OCI-LY1 (cell line): ENCODE data around the gene PIEZO1.

ENCODE experiments used
- H2AFZ ChIP-seq: fragments of 200-600 bp; sonication (generic), shearing (Covaris generic); 2 replicates; pipeline ENCODE4 v1.6.0; 2014; ENCODE audit warnings: antibody characterized with exemption, mild to moderate bottlenecking, low read length
- H3F3A ChIP-seq: fragments of 200-600 bp; sonication (generic), shearing (Covaris generic); 2 replicates; pipeline ENCODE4 v1.6.0; 2014; ENCODE audit warnings: mild to moderate bottlenecking, antibody characterized with exemption, low read length, moderate library complexity; ENCODE audit not compliant: insufficient read depth
- H3K27ac ChIP-seq: fragments of 200-600 bp; sonication (generic); 2 replicates; pipeline ENCODE4 v1.5.1; 2014; ENCODE audit warnings: low read length, mixed run types, mild to moderate bottlenecking, low read depth; ENCODE audit not compliant: poor library complexity, severe bottlenecking
- H3K27me3 ChIP-seq: fragments of 200-600 bp; sonication (generic); 2 replicates; pipeline ENCODE4 v1.6.0; 2014; ENCODE audit warnings: antibody characterized with exemption, mild to moderate bottlenecking, low read length, moderate library complexity; ENCODE audit not compliant: insufficient read depth
- H3K36me3 ChIP-seq: fragments of 200-600 bp; sonication (generic); 2 replicates; pipeline ENCODE4 v1.6.1; 2014; ENCODE audit warnings: mild to moderate bottlenecking, antibody characterized with exemption, low read length, moderate library complexity, mixed read lengths; ENCODE audit not compliant: insufficient read depth
- H3K4me1 ChIP-seq: fragments of 200-600 bp; sonication (generic); 2 replicates; pipeline ENCODE4 v1.5.1; 2014; ENCODE audit warnings: mild to moderate bottlenecking, low read length, moderate library complexity; ENCODE audit not compliant: insufficient read depth, severe bottlenecking
- H3K4me2 ChIP-seq: fragments of 200-600 bp; sonication (generic), shearing (Covaris generic); 2 replicates; pipeline ENCODE4 v1.6.1; 2014; ENCODE audit warnings: low read length
- H3K4me3 ChIP-seq: fragments of 200-600 bp; sonication (generic); 2 replicates; pipeline ENCODE4 v1.5.1; 2014; ENCODE audit warnings: low read length, low read depth, mild to moderate bottlenecking, mixed read lengths; ENCODE audit not compliant: poor library complexity, severe bottlenecking
- H3K79me2 ChIP-seq: fragments of 200-600 bp; shearing (Covaris generic); 2 replicates; pipeline ENCODE4 v1.6.1; 2016; ENCODE audit warnings: mixed run types, low read length, mixed read lengths; ENCODE audit not compliant: insufficient read depth
- H3K9ac ChIP-seq: fragments of 200-600 bp; sonication (generic), shearing (Covaris generic); 2 replicates; pipeline ENCODE4 v1.6.1; 2014; ENCODE audit warnings: mild to moderate bottlenecking, low read length, mixed read lengths
- H3K9me2 ChIP-seq: fragments of 200-600 bp; sonication (generic), shearing (Covaris generic); 2 replicates; pipeline ENCODE4 v1.6.1; 2014; ENCODE audit warnings: low read depth, mild to moderate bottlenecking, low read length, mixed read lengths
- H3K9me3 ChIP-seq: fragments of 200-600 bp; shearing (Covaris generic); 2 replicates; pipeline ENCODE4 v1.6.1; 2014; ENCODE audit warnings: low read length, mixed read lengths
- H4K20me1 ChIP-seq: fragments of 200-600 bp; sonication (generic), shearing (Covaris generic); 2 replicates; pipeline ENCODE4 v1.6.0; 2016; ENCODE audit warnings: mild to moderate bottlenecking, low read length; ENCODE audit not compliant: insufficient read depth
- EZH2 ChIP-seq: fragments of 200-600 bp; sonication (generic), shearing (Covaris generic); IDR thresholded peaks from 2 replicates; pipeline ENCODE4 v1.8.0; 2017; ENCODE audit warnings: borderline replicate concordance, mixed run types, mild to moderate bottlenecking, antibody characterized with exemption, low read length, moderate library complexity, mixed read lengths
- TF ChIP-seq, protein P1 (sequence below): fragments of 200-600 bp; sonication (generic), shearing (Covaris generic); IDR thresholded peaks from 2 replicates; pipeline ENCODE4 v1.5.1; 2017; ENCODE audit warnings: mild to moderate bottlenecking, antibody characterized with exemption, low read length, moderate library complexity, mixed read lengths

PIEZO1 gene

DNA sequence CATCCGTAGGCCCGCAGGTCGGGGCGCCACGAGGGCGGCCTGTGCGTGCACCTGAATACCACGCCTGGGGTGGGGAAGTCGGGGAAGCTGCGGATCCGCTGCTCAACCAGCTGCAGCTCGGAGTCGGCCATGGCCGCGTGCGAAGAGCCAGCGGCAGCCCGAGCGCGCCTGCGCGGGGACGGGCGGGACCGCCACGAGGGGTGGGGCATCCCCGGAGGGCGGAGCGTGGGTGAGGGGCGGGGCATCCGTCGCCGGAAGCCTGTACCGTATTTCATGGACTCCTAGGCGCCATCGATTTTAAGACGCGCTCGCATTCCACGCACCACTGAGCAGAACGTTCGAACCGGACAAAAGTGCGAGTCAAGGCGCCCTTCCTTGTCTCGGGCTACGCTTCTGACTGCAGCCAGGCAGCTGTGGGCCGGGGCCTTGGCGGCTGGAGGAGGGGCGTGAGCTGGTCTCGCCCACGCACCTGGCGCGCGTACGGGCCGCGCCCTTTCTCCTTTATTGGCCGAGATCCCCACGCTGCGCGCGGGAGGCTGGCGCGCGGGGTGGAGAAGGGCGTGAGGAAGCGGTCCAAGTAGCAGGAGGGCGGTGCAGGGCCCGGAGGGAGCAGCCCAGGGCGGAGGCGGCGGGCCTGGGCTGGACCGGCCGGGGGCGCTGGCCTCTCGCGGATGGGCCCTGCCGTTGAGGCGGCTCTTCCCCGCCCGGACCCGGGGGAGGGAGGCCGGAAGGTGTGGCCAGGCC is 26.9 kb upstream of the PIEZO1 start, which contains the start of gene APRT:
Gene APRT (minus strand): TSS at position 160 of the 744 bp plus-strand sequence. CDS start 29 bp downstream, at position 131.
- Histone ChIP-seq H3K9me2 (no peaks in the 10 kb centered on the region), H3K27ac (peak within 1 kb of the TSS; percentile 78), H3K36me3 (peaks cover 33% of the 10 kb centered on the region), H3K9me3 (0 out of 2 replicates have a peak, but pooled peaks cover 6% of the 10 kb centered on the region), H3K4me3 (peak within 1 kb of the TSS; percentile 80), H3F3A (peaks cover 4% of the 10 kb centered on the region; the same call in 1 of the 2 replicates), H3K79me2 (no peaks in the 10 kb centered on the region), H4K20me1 (no peaks in the 10 kb centered on the region), H2AFZ (no peak within 1 kb of the TSS), H3K9ac (peak within 1 kb of the TSS; percentile 89), H3K4me2 (peak within 1 kb of the TSS; percentile 91), H3K4me1 (peaks cover 21% of the 10 kb centered on the region), H3K27me3 (peaks cover 5% of the 10 kb centered on the region; the same call in 1 of the 2 replicates)
- TF ChIP-seq EZH2, result no peak
- TF ChIP-seq, protein P1, sequence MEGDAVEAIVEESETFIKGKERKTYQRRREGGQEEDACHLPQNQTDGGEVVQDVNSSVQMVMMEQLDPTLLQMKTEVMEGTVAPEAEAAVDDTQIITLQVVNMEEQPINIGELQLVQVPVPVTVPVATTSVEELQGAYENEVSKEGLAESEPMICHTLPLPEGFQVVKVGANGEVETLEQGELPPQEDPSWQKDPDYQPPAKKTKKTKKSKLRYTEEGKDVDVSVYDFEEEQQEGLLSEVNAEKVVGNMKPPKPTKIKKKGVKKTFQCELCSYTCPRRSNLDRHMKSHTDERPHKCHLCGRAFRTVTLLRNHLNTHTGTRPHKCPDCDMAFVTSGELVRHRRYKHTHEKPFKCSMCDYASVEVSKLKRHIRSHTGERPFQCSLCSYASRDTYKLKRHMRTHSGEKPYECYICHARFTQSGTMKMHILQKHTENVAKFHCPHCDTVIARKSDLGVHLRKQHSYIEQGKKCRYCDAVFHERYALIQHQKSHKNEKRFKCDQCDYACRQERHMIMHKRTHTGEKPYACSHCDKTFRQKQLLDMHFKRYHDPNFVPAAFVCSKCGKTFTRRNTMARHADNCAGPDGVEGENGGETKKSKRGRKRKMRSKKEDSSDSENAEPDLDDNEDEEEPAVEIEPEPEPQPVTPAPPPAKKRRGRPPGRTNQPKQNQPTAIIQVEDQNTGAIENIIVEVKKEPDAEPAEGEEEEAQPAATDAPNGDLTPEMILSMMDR, result no peak

DNA sequence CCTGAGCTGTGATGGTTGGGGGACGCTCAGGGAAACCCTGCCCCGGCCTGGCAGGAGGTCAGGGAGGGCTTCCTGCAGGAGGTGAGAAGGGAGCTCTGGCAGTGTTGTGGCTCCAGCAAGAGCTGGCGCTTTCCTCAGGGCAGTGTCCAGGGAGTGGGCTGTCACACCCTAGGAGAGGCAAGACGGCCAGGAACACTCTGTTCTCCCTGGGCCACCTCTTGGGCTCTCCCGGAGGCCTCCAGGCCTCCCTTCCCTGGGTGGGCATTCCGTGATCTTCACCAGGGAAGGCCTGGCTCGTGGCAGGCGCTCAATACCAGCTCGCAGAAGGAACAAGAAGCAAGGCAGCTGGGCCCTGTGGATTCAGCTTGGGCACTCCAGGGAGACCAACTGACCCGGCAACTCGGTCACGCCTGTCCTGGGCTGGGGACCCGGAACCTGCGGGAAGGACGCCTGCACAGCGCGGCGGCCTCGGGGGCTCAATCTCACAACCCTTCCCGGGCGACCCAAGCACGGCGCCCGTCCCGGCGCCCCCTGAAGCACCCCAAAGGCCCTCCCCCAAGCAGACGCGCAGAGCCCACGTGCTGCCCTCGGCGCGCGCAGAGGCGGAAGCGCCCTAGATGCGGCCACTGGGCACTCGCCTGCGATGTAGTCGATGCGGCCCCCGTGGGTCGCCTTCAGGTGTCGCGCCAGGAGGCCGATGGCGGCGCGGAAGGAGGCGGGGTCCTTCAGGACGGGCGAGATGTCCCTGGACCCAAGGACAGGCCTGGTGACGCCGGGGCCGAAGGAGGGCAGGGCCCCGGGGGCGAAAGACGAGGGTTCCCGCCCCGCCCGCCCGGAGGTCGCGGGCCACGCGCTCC is 26.1 kb upstream of the PIEZO1 start:
- Histone ChIP-seq H3K36me3 (peaks cover 41% of the 10 kb centered on the region), H3K27me3 (no peaks in the 10 kb centered on the region; the same call in 1 of the 2 replicates), H4K20me1 (no peaks in the 10 kb centered on the region), H3K4me1 (peaks cover 21% of the 10 kb centered on the region), H3F3A (peaks cover 4% of the 10 kb centered on the region; the same call in 1 of the 2 replicates), H2AFZ (no peak overlapping the region), H3K4me3 (peak overlapping the region; percentile 80), H3K9me2 (no peaks in the 10 kb centered on the region), H3K9me3 (0 out of 2 replicates have a peak, but pooled peaks cover 6% of the 10 kb centered on the region), H3K9ac (peak overlapping the region; percentile 89), H3K79me2 (no peaks in the 10 kb centered on the region), H3K4me2 (peak overlapping the region; percentile 91), H3K27ac (peak overlapping the region; percentile 78)
- TF ChIP-seq EZH2, result no peak
- TF ChIP-seq, protein P1, result no peak

DNA sequence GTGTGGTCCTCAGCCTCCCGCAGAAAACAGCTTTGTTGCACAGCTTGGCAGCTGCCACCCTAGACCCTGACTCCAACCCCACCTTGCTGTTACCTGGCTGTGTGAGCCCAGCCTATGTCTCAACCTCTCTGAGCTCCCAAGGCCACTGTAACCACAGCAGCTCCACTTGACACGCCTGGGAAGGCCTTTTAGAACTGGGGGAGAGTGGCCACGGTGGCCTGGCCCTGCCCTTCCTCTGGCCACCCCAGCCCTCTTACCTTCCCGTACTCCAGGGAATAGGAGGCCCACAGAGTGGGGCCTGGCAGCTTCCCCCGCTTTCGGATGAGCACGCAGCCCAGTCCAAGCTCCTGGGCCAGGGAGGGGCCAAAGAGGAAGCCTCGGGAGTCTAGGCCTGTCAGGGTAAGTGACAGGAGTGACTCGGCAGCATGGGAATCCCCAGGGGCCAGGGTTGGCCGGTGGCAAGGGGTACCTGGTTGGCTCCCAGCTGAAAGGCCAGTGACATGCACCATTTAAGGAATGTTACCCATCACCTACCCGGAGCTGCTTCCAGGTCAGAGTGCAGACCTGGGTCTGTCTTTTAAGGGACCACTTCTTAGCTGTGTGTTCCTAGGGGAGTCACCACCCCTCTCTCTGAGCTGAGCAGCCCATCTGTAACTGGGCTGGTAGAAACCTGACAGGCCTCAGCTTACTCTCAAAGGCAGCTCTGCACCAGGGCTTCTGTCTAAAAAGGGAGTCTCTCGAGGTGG is 25.3 kb upstream of the PIEZO1 start:
- H2AFZ ChIP-seq, result no peak overlapping the region
- TF ChIP-seq, protein P1, result no peak
- TF ChIP-seq EZH2, result no peak
- H3K36me3 ChIP-seq, result peaks cover 49% of the 10 kb centered on the region
- 0 out of 2 replicates have a peak, but pooled peaks cover 6% of the 10 kb centered on the region for H3K9me3 ChIP-seq
- H3F3A ChIP-seq, result peaks cover 4% of the 10 kb centered on the region; the same call in 1 of the 2 replicates
- H3K27me3 ChIP-seq, result no peaks in the 10 kb centered on the region; the same call in 1 of the 2 replicates
- H3K4me2 ChIP-seq, result peak overlapping the region; percentile 91
- H4K20me1 ChIP-seq, result no peaks in the 10 kb centered on the region
- H3K4me1 ChIP-seq, result peaks cover 26% of the 10 kb centered on the region
- peak overlapping the region; percentile 80 for H3K4me3 ChIP-seq
- H3K79me2 ChIP-seq, result no peaks in the 10 kb centered on the region
- peak overlapping the region; percentile 78 for H3K27ac ChIP-seq
- peak overlapping the region; percentile 89 for H3K9ac ChIP-seq
- H3K9me2 ChIP-seq, result no peaks in the 10 kb centered on the region
